H9 (cell line): ENCODE results near the gene NRG2. TPM values are rescaled to one million over a fixed set of nuclear protein-coding genes. Genes with fewer than 3 reads are reported as not detected.

ENCODE experiments used
- DNase-seq: peaks from one replicate; pipeline ENCODE4 v3.0.0-alpha.2; 2017
- H2AFZ ChIP-seq: one replicate; pipeline ENCODE4 v1.6.1; 2013; ENCODE audit warnings: mild to moderate bottlenecking, low read length, control low read depth, moderate library complexity
- H2AK5ac ChIP-seq: 2 replicates; pipeline ENCODE4 v1.6.1; 2013; ENCODE audit warnings: low read length, control low read depth, mixed read lengths; ENCODE audit not compliant: insufficient read length
- H2BK120ac ChIP-seq: one replicate; pipeline ENCODE4 v1.6.1; 2013; ENCODE audit warnings: low read depth, mild to moderate bottlenecking, low read length, control low read depth, inconsistent platforms; ENCODE audit not compliant: poor library complexity, severe bottlenecking
- H2BK12ac ChIP-seq: 2 replicates; pipeline ENCODE4 v1.6.1; 2013; ENCODE audit warnings: low read length, control low read depth, mixed read lengths, low read depth; ENCODE audit not compliant: insufficient read length
- H2BK15ac ChIP-seq: 2 replicates; pipeline ENCODE4 v1.6.1; 2013; ENCODE audit warnings: low read depth, low read length, control low read depth
- H2BK20ac ChIP-seq: one replicate; pipeline ENCODE4 v1.6.1; 2013; ENCODE audit warnings: low read depth, mild to moderate bottlenecking, low read length, control low read depth, inconsistent platforms; ENCODE audit not compliant: poor library complexity, severe bottlenecking
- H2BK5ac ChIP-seq: 2 replicates; pipeline ENCODE4 v1.6.1; 2013; ENCODE audit warnings: low read length, control low read depth, mixed read lengths; ENCODE audit not compliant: insufficient read length
- H3K14ac ChIP-seq: 2 replicates; pipeline ENCODE4 v1.6.1; 2013; ENCODE audit warnings: low read length, control low read depth; ENCODE audit not compliant: insufficient read depth
- H3K18ac ChIP-seq: 2 replicates; pipeline ENCODE4 v1.6.1; 2013; ENCODE audit warnings: low read depth, mild to moderate bottlenecking, mixed read lengths, low read length, control low read depth; ENCODE audit not compliant: insufficient read length
- H3K23ac ChIP-seq: 2 replicates; pipeline ENCODE4 v1.6.1; 2013; ENCODE audit warnings: low read length, control low read depth, mixed read lengths, low read depth; ENCODE audit not compliant: insufficient read length
- H3K23me2 ChIP-seq: 2 replicates; pipeline ENCODE4 v1.6.1; 2013; ENCODE audit warnings: low read depth, mild to moderate bottlenecking, mixed read lengths, low read length, control low read depth; ENCODE audit not compliant: insufficient read length, poor library complexity, severe bottlenecking
- H3K27ac ChIP-seq: 2 replicates; pipeline ENCODE4 v1.5.1; 2013; ENCODE audit warnings: low read length, control low read depth, mixed read lengths, low read depth; ENCODE audit not compliant: insufficient read length
- H3K27me3 ChIP-seq: 2 replicates; pipeline ENCODE4 v1.6.1; 2013; ENCODE audit warnings: low read length, control low read depth, inconsistent platforms; ENCODE audit not compliant: insufficient read depth
- H3K4ac ChIP-seq: 2 replicates; pipeline ENCODE4 v1.6.1; 2013; ENCODE audit warnings: low read depth, mild to moderate bottlenecking, control low read depth, inconsistent platforms, low read length, moderate library complexity
- H3K4me1 ChIP-seq: 2 replicates; pipeline ENCODE4 v1.6.1; 2013; ENCODE audit warnings: low read length, control low read depth, inconsistent platforms; ENCODE audit not compliant: insufficient read depth
- H3K4me2 ChIP-seq: 2 replicates; pipeline ENCODE4 v1.6.1; 2013; ENCODE audit warnings: low read length, control low read depth, mixed read lengths; ENCODE audit not compliant: insufficient read length, insufficient read depth
- H3K56ac ChIP-seq: 2 replicates; pipeline ENCODE4 v1.6.1; 2013; ENCODE audit warnings: low read depth, mild to moderate bottlenecking, mixed read lengths, low read length, control low read depth; ENCODE audit not compliant: insufficient read length
- H3K79me1 ChIP-seq: 2 replicates; pipeline ENCODE4 v1.6.1; 2013; ENCODE audit warnings: low read depth, mild to moderate bottlenecking, moderate library complexity, low read length, control low read depth, inconsistent platforms; ENCODE audit not compliant: insufficient read depth, poor library complexity, severe bottlenecking
- H3K79me2 ChIP-seq: 2 replicates; pipeline ENCODE4 v1.6.1; 2013; ENCODE audit warnings: low read length, control low read depth, inconsistent platforms; ENCODE audit not compliant: insufficient read depth
- H3K9ac ChIP-seq: 2 replicates; pipeline ENCODE4 v1.6.1; 2013; ENCODE audit warnings: low read length, control low read depth, mixed read lengths; ENCODE audit not compliant: insufficient read length; ENCODE audit errors: extremely low read depth
- H3K9me3 ChIP-seq: one replicate; pipeline ENCODE4 v1.6.1; 2013; ENCODE audit warnings: low read depth, low read length, inconsistent platforms; ENCODE audit not compliant: control insufficient read depth
- H3T11ph ChIP-seq: one replicate; pipeline ENCODE4 v1.6.1; 2013; ENCODE audit warnings: mild to moderate bottlenecking, low read length, control low read depth, inconsistent platforms
- H4K20me1 ChIP-seq: one replicate; pipeline ENCODE4 v1.6.1; 2013; ENCODE audit not compliant: control insufficient read depth, insufficient read length, insufficient read depth
- H4K5ac ChIP-seq: 2 replicates; pipeline ENCODE4 v1.6.1; 2013; ENCODE audit warnings: low read depth, mild to moderate bottlenecking, mixed read lengths, low read length, control low read depth; ENCODE audit not compliant: insufficient read length
- H4K8ac ChIP-seq: replicated peaks from 2 replicates; pipeline ENCODE4 v1.6.1; 2013; ENCODE audit warnings: low read length, control low read depth, mixed read lengths, low read depth; ENCODE audit not compliant: insufficient read length
- H4K91ac ChIP-seq: 2 replicates; pipeline ENCODE4 v1.6.1; 2013; ENCODE audit warnings: low read depth, mild to moderate bottlenecking, moderate library complexity, mixed read lengths, low read length, control low read depth; ENCODE audit not compliant: insufficient read length
- H3K27ac Mint-ChIP-seq, 3 experiments: 2 replicates in 2 of 3; 3 replicates in 1 of 3; pipeline ENCODE4 v1.8.0; 2020 to 2021; ENCODE audit warnings: mixed read lengths in 3 of 3, mild to moderate bottlenecking in 1 of 3, moderate library complexity in 1 of 3
- H3K27me3 Mint-ChIP-seq: 2 replicates; pipeline ENCODE4 v1.8.0; 2021; ENCODE audit warnings: low read depth, mild to moderate bottlenecking, moderate library complexity, mixed read lengths
- H3K36me3 Mint-ChIP-seq, 3 experiments: 2 replicates in 2 of 3; 3 replicates in 1 of 3; pipeline ENCODE4 v1.8.0; 2020 to 2021; ENCODE audit warnings: low read depth in 3 of 3, mixed read lengths in 3 of 3; ENCODE audit not compliant: insufficient read depth in 1 of 3
- H3K4me1 Mint-ChIP-seq, 2 experiments: 2 replicates each; pipeline ENCODE4 v1.8.0; 2020; ENCODE audit warnings: mixed read lengths in 2 of 2
- H3K4me3 Mint-ChIP-seq, 2 experiments: 2 replicates in 1 of 2; 3 replicates in 1 of 2; pipeline ENCODE4 v1.8.0; 2020 to 2021; ENCODE audit warnings: mild to moderate bottlenecking in 2 of 2, mixed read lengths in 2 of 2, moderate library complexity in 1 of 2
- H3K9me3 Mint-ChIP-seq, 2 experiments: 2 replicates in 1 of 2; 3 replicates in 1 of 2; pipeline ENCODE4 v1.8.0; 2020; ENCODE audit warnings: mild to moderate bottlenecking in 2 of 2, mixed read lengths in 2 of 2, moderate library complexity in 1 of 2
- WGBS: extraction: QIAGEN DNeasy Blood & Tissue Kit; methylation state at CpG from one replicate; pipeline ENCODE4 v1.1.7; 2013; ENCODE audit warnings: missing lambda C conversion rate, low lambda C conversion rate, mixed read lengths; ENCODE audit not compliant: insufficient read length; ENCODE audit errors: extremely low coverage; 5-methylcytosine and 5-hydroxymethylcytosine counted together
- total RNA-seq: library from RNA; stranded (reverse); gene quantifications from 2 replicates; pipeline ENCODE4 v1.2.1, GENCODE V29; 2021
- TF ChIP-seq, protein P1 (sequence below): fragments of 200-600 bp; sonication (generic); conservative IDR thresholded peaks from 3 replicates; pipeline ENCODE4 v1.8.0; 2021; ENCODE audit warnings: antibody characterized with exemption, mild to moderate bottlenecking

Gene NRG2
- total RNA-seq, 1 experiment from 2014 or later = not detected

DNA sequence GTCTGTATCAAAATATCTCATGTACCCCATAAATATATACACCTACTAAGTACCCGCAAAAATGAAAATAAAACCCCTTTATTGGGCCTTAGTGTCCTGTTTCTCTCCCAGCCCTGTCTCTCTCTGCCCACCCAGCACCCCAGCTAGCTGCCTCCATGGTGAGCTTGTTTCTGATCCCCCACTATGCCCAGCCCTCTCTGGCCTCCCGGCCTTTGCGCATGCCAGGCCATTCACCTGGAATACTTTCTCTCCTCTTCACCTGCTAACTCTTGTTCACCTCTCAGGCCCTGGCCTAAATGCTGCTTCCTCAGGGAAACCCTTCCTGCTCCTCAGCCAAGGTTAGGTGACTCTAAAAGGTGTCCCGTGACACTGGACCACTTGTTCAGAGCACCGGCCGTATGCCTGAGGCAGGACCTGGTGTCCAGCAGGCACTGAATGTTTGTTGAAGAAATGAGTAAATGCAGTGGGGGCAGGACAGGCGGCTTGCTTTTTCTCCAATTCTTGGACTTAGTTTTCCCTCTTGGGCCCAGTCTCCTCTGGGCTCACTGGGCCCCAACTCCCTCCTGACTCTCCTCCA is 189.0 kb downstream of the NRG2 start:
- no peak overlapping the region for H4K8ac ChIP-seq

More for the DNA sequence above, 189.0 kb downstream of the NRG2 start:
- Histone ChIP-seq H3K18ac (no peak overlapping the region), H3K79me2 (no peaks in the 10 kb centered on the region), H2BK15ac (no peak overlapping the region), H3K27ac (no peak overlapping the region), H3K4me2 (no peak overlapping the region), H3K9ac (no peak overlapping the region), H3K4ac (no peak overlapping the region), H3K23me2 (no peaks in the 10 kb centered on the region), H3K56ac (no peak overlapping the region), H3K23ac (no peak overlapping the region), H4K20me1 (no peaks in the 10 kb centered on the region), H3K9me3 (no peaks in the 10 kb centered on the region), H3K27me3 (peaks cover 2% of the 10 kb centered on the region; the same call in 1 of the 2 replicates), H3K4me1 (no peaks in the 10 kb centered on the region), H2AK5ac (no peak overlapping the region), H3K14ac (no peak overlapping the region), H2BK12ac (no peak overlapping the region), H2BK20ac (no peak overlapping the region), H4K91ac (no peak overlapping the region), H2BK5ac (no peak overlapping the region), H2BK120ac (no peak overlapping the region), H3K79me1 (no peaks in the 10 kb centered on the region), H3T11ph (no peak overlapping the region), H4K5ac (no peak overlapping the region), H2AFZ (no peak overlapping the region)
- DNase-seq = no peak
- TF ChIP-seq, protein P1, sequence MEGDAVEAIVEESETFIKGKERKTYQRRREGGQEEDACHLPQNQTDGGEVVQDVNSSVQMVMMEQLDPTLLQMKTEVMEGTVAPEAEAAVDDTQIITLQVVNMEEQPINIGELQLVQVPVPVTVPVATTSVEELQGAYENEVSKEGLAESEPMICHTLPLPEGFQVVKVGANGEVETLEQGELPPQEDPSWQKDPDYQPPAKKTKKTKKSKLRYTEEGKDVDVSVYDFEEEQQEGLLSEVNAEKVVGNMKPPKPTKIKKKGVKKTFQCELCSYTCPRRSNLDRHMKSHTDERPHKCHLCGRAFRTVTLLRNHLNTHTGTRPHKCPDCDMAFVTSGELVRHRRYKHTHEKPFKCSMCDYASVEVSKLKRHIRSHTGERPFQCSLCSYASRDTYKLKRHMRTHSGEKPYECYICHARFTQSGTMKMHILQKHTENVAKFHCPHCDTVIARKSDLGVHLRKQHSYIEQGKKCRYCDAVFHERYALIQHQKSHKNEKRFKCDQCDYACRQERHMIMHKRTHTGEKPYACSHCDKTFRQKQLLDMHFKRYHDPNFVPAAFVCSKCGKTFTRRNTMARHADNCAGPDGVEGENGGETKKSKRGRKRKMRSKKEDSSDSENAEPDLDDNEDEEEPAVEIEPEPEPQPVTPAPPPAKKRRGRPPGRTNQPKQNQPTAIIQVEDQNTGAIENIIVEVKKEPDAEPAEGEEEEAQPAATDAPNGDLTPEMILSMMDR = no peak
- no peaks in the 10 kb centered on the region for H3K9me3 Mint-ChIP-seq
- WGBS = no CpG with 5 or more reads among the region's 7 CpGs
- H3K27me3 Mint-ChIP-seq = peaks cover 42% of the 10 kb centered on the region
- H3K36me3 Mint-ChIP-seq = no peaks in the 10 kb centered on the region
- H3K27ac Mint-ChIP-seq = no peak overlapping the region
- no peak overlapping the region for H3K4me3 Mint-ChIP-seq
- H3K4me1 Mint-ChIP-seq = no peaks in the 10 kb centered on the region
